H9 (cell line): Measurements from ENCODE around the gene IQCC. TPM values are rescaled to one million over a fixed set of nuclear protein-coding genes. Genes with fewer than 3 reads are reported as not detected.
A peak's percentile ranks its signal among the peaks of the same experiment; 100 is the strongest.

ENCODE experiments used
- DNase-seq: peaks from one replicate; pipeline ENCODE4 v3.0.0-alpha.2; 2017
- H2AFZ ChIP-seq: one replicate; pipeline ENCODE4 v1.6.1; 2013; ENCODE audit warnings: mild to moderate bottlenecking, low read length, control low read depth, moderate library complexity
- H2AK5ac ChIP-seq: 2 replicates; pipeline ENCODE4 v1.6.1; 2013; ENCODE audit warnings: low read length, control low read depth, mixed read lengths; ENCODE audit not compliant: insufficient read length
- H2BK120ac ChIP-seq: one replicate; pipeline ENCODE4 v1.6.1; 2013; ENCODE audit warnings: low read depth, mild to moderate bottlenecking, low read length, control low read depth, inconsistent platforms; ENCODE audit not compliant: poor library complexity, severe bottlenecking
- H2BK12ac ChIP-seq: 2 replicates; pipeline ENCODE4 v1.6.1; 2013; ENCODE audit warnings: low read length, control low read depth, mixed read lengths, low read depth; ENCODE audit not compliant: insufficient read length
- H2BK15ac ChIP-seq: 2 replicates; pipeline ENCODE4 v1.6.1; 2013; ENCODE audit warnings: low read depth, low read length, control low read depth
- H2BK20ac ChIP-seq: one replicate; pipeline ENCODE4 v1.6.1; 2013; ENCODE audit warnings: low read depth, mild to moderate bottlenecking, low read length, control low read depth, inconsistent platforms; ENCODE audit not compliant: poor library complexity, severe bottlenecking
- H2BK5ac ChIP-seq: 2 replicates; pipeline ENCODE4 v1.6.1; 2013; ENCODE audit warnings: low read length, control low read depth, mixed read lengths; ENCODE audit not compliant: insufficient read length
- H3K14ac ChIP-seq: 2 replicates; pipeline ENCODE4 v1.6.1; 2013; ENCODE audit warnings: low read length, control low read depth; ENCODE audit not compliant: insufficient read depth
- H3K18ac ChIP-seq: 2 replicates; pipeline ENCODE4 v1.6.1; 2013; ENCODE audit warnings: low read depth, mild to moderate bottlenecking, mixed read lengths, low read length, control low read depth; ENCODE audit not compliant: insufficient read length
- H3K23ac ChIP-seq: 2 replicates; pipeline ENCODE4 v1.6.1; 2013; ENCODE audit warnings: low read length, control low read depth, mixed read lengths, low read depth; ENCODE audit not compliant: insufficient read length
- H3K23me2 ChIP-seq: 2 replicates; pipeline ENCODE4 v1.6.1; 2013; ENCODE audit warnings: low read depth, mild to moderate bottlenecking, mixed read lengths, low read length, control low read depth; ENCODE audit not compliant: insufficient read length, poor library complexity, severe bottlenecking
- H3K27ac ChIP-seq: 2 replicates; pipeline ENCODE4 v1.5.1; 2013; ENCODE audit warnings: low read length, control low read depth, mixed read lengths, low read depth; ENCODE audit not compliant: insufficient read length
- H3K27me3 ChIP-seq: 2 replicates; pipeline ENCODE4 v1.6.1; 2013; ENCODE audit warnings: low read length, control low read depth, inconsistent platforms; ENCODE audit not compliant: insufficient read depth
- H3K4ac ChIP-seq: 2 replicates; pipeline ENCODE4 v1.6.1; 2013; ENCODE audit warnings: low read depth, mild to moderate bottlenecking, control low read depth, inconsistent platforms, low read length, moderate library complexity
- H3K4me1 ChIP-seq: 2 replicates; pipeline ENCODE4 v1.6.1; 2013; ENCODE audit warnings: low read length, control low read depth, inconsistent platforms; ENCODE audit not compliant: insufficient read depth
- H3K4me2 ChIP-seq: 2 replicates; pipeline ENCODE4 v1.6.1; 2013; ENCODE audit warnings: low read length, control low read depth, mixed read lengths; ENCODE audit not compliant: insufficient read length, insufficient read depth
- H3K56ac ChIP-seq: 2 replicates; pipeline ENCODE4 v1.6.1; 2013; ENCODE audit warnings: low read depth, mild to moderate bottlenecking, mixed read lengths, low read length, control low read depth; ENCODE audit not compliant: insufficient read length
- H3K79me1 ChIP-seq: 2 replicates; pipeline ENCODE4 v1.6.1; 2013; ENCODE audit warnings: low read depth, mild to moderate bottlenecking, moderate library complexity, low read length, control low read depth, inconsistent platforms; ENCODE audit not compliant: insufficient read depth, poor library complexity, severe bottlenecking
- H3K79me2 ChIP-seq: 2 replicates; pipeline ENCODE4 v1.6.1; 2013; ENCODE audit warnings: low read length, control low read depth, inconsistent platforms; ENCODE audit not compliant: insufficient read depth
- H3K9ac ChIP-seq: 2 replicates; pipeline ENCODE4 v1.6.1; 2013; ENCODE audit warnings: low read length, control low read depth, mixed read lengths; ENCODE audit not compliant: insufficient read length; ENCODE audit errors: extremely low read depth
- H3K9me3 ChIP-seq: one replicate; pipeline ENCODE4 v1.6.1; 2013; ENCODE audit warnings: low read depth, low read length, inconsistent platforms; ENCODE audit not compliant: control insufficient read depth
- H3T11ph ChIP-seq: one replicate; pipeline ENCODE4 v1.6.1; 2013; ENCODE audit warnings: mild to moderate bottlenecking, low read length, control low read depth, inconsistent platforms
- H4K20me1 ChIP-seq: one replicate; pipeline ENCODE4 v1.6.1; 2013; ENCODE audit not compliant: control insufficient read depth, insufficient read length, insufficient read depth
- H4K5ac ChIP-seq: 2 replicates; pipeline ENCODE4 v1.6.1; 2013; ENCODE audit warnings: low read depth, mild to moderate bottlenecking, mixed read lengths, low read length, control low read depth; ENCODE audit not compliant: insufficient read length
- H4K8ac ChIP-seq: replicated peaks from 2 replicates; pipeline ENCODE4 v1.6.1; 2013; ENCODE audit warnings: low read length, control low read depth, mixed read lengths, low read depth; ENCODE audit not compliant: insufficient read length
- H4K91ac ChIP-seq: 2 replicates; pipeline ENCODE4 v1.6.1; 2013; ENCODE audit warnings: low read depth, mild to moderate bottlenecking, moderate library complexity, mixed read lengths, low read length, control low read depth; ENCODE audit not compliant: insufficient read length
- H3K27ac Mint-ChIP-seq, 3 experiments: 2 replicates in 2 of 3; 3 replicates in 1 of 3; pipeline ENCODE4 v1.8.0; 2020 to 2021; ENCODE audit warnings: mixed read lengths in 3 of 3, mild to moderate bottlenecking in 1 of 3, moderate library complexity in 1 of 3
- H3K27me3 Mint-ChIP-seq: 2 replicates; pipeline ENCODE4 v1.8.0; 2021; ENCODE audit warnings: low read depth, mild to moderate bottlenecking, moderate library complexity, mixed read lengths
- H3K36me3 Mint-ChIP-seq, 3 experiments: 2 replicates in 2 of 3; 3 replicates in 1 of 3; pipeline ENCODE4 v1.8.0; 2020 to 2021; ENCODE audit warnings: low read depth in 3 of 3, mixed read lengths in 3 of 3; ENCODE audit not compliant: insufficient read depth in 1 of 3
- H3K4me1 Mint-ChIP-seq, 2 experiments: 2 replicates each; pipeline ENCODE4 v1.8.0; 2020; ENCODE audit warnings: mixed read lengths in 2 of 2
- H3K4me3 Mint-ChIP-seq, 2 experiments: 2 replicates in 1 of 2; 3 replicates in 1 of 2; pipeline ENCODE4 v1.8.0; 2020 to 2021; ENCODE audit warnings: mild to moderate bottlenecking in 2 of 2, mixed read lengths in 2 of 2, moderate library complexity in 1 of 2
- H3K9me3 Mint-ChIP-seq, 2 experiments: 2 replicates in 1 of 2; 3 replicates in 1 of 2; pipeline ENCODE4 v1.8.0; 2020; ENCODE audit warnings: mild to moderate bottlenecking in 2 of 2, mixed read lengths in 2 of 2, moderate library complexity in 1 of 2
- WGBS: extraction: QIAGEN DNeasy Blood & Tissue Kit; methylation state at CpG from one replicate; pipeline ENCODE4 v1.1.7; 2013; ENCODE audit warnings: missing lambda C conversion rate, low lambda C conversion rate, mixed read lengths; ENCODE audit not compliant: insufficient read length; ENCODE audit errors: extremely low coverage; 5-methylcytosine and 5-hydroxymethylcytosine counted together
- total RNA-seq: library from RNA; stranded (reverse); gene quantifications from 2 replicates; pipeline ENCODE4 v1.2.1, GENCODE V29; 2021
- TF ChIP-seq, protein P1 (sequence below): fragments of 200-600 bp; sonication (generic); conservative IDR thresholded peaks from 3 replicates; pipeline ENCODE4 v1.8.0; 2021; ENCODE audit warnings: antibody characterized with exemption, mild to moderate bottlenecking

The IQCC gene
- total RNA-seq, 1 experiment from 2014 or later: 5.3 TPM

DNA sequence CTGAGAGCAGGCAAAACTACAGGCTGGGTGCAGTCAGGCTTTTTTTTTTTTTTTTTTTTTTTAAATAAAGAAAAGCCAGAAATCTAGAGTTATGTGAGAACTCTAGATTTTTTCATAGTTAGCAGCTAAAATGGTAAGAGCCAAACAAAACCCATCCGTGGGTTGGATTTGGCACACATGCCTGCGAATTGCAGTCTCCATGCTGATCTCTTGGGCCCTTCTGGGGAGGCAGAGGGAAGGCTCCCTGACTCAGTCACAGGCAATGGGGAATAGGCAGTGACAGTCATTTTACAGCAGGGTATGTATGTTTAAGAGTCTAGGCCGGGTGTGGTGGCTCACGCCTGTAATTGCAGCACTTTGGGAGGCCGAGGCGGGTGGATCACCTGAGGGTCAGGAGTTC lies 23.4 kb upstream of the IQCC start:
- H4K5ac ChIP-seq: no peak overlapping the region
- no peak overlapping the region for H2BK20ac ChIP-seq
- H3K9ac ChIP-seq: no peak overlapping the region
- no peak overlapping the region for H3K4me2 ChIP-seq
- no peak overlapping the region for H3K18ac ChIP-seq
- no peaks in the 10 kb centered on the region for H3K27me3 ChIP-seq
- H3K36me3 Mint-ChIP-seq: peaks cover 42 to 58% (median 58%) of the 10 kb centered on the region in 3 experiments
- H3K9me3 Mint-ChIP-seq: no peaks in the 10 kb centered on the region
- no peak for DNase-seq
- TF ChIP-seq, protein P1, sequence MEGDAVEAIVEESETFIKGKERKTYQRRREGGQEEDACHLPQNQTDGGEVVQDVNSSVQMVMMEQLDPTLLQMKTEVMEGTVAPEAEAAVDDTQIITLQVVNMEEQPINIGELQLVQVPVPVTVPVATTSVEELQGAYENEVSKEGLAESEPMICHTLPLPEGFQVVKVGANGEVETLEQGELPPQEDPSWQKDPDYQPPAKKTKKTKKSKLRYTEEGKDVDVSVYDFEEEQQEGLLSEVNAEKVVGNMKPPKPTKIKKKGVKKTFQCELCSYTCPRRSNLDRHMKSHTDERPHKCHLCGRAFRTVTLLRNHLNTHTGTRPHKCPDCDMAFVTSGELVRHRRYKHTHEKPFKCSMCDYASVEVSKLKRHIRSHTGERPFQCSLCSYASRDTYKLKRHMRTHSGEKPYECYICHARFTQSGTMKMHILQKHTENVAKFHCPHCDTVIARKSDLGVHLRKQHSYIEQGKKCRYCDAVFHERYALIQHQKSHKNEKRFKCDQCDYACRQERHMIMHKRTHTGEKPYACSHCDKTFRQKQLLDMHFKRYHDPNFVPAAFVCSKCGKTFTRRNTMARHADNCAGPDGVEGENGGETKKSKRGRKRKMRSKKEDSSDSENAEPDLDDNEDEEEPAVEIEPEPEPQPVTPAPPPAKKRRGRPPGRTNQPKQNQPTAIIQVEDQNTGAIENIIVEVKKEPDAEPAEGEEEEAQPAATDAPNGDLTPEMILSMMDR: no peak
- H3K79me2 ChIP-seq: peaks cover 4% of the 10 kb centered on the region; the same call in 1 of the 2 replicates
- no peak overlapping the region for H3K14ac ChIP-seq
- H3T11ph ChIP-seq: no peak overlapping the region
- no peak overlapping the region for H4K91ac ChIP-seq
- H3K27ac Mint-ChIP-seq: peak overlapping the region in 2 of 3 experiments; percentile 37 to 61; a peak in 2 of 7 replicates
- H3K79me1 ChIP-seq: peaks cover 6% of the 10 kb centered on the region
- no peak overlapping the region for H2AFZ ChIP-seq
- no peak overlapping the region; a peak in 1 of 5 replicates for H3K4me3 Mint-ChIP-seq
- no peaks in the 10 kb centered on the region for H3K27me3 Mint-ChIP-seq
- H2BK12ac ChIP-seq: no peak overlapping the region
- H3K23me2 ChIP-seq: peaks cover 7% of the 10 kb centered on the region
- no peak overlapping the region for H4K8ac ChIP-seq
- H3K27ac ChIP-seq: no peak overlapping the region
- H3K23ac ChIP-seq: no peak overlapping the region
- no peaks in the 10 kb centered on the region for H4K20me1 ChIP-seq
- H2BK15ac ChIP-seq: no peak overlapping the region
- no peaks in the 10 kb centered on the region for H3K9me3 ChIP-seq
- no CpG with 5 or more reads among the region's 6 CpGs for WGBS
- no peak overlapping the region for H2BK120ac ChIP-seq
- peaks cover 28 to 33% of the 10 kb centered on the region in 2 experiments for H3K4me1 Mint-ChIP-seq
- no peak overlapping the region for H2BK5ac ChIP-seq
- no peak overlapping the region for H3K4ac ChIP-seq
- H3K56ac ChIP-seq: no peak overlapping the region
- H2AK5ac ChIP-seq: no peak overlapping the region
- H3K4me1 ChIP-seq: peaks cover 6% of the 10 kb centered on the region
